HEK293 (cell line): ENCODE measurements around the gene HDAC7.

Experiments used
- CTCF ChIA-PET: fragments of 350-600 bp; formaldehyde crosslinking; extraction: SDS; loops from one replicate; lab custom pipeline; 2021; ENCODE audit warnings: antibody characterized with exemption; lab: Yijun Ruan, JAX
- POLR2A ChIA-PET: fragments of 300-600 bp; formaldehyde crosslinking; extraction: SDS; loops from one replicate; lab custom pipeline; 2020; ENCODE audit warnings: antibody characterized with exemption, inconsistent platforms; lab: Yijun Ruan, JAX
- H3K27ac ChIP-seq: fragments of 200-500 bp; sonication (Bioruptor generic); 2 replicates; pipeline ENCODE4 v1.5.1; 2014; ENCODE audit warnings: low read depth, low read length, control low read depth, inconsistent platforms; ENCODE audit errors: extremely low read depth
- H3K36me3 ChIP-seq, 2 experiments: fragments of 200-500 bp in 1 of 2; sonication (Bioruptor generic) in 1 of 2; 1 replicate in 1 of 2; 2 replicates in 1 of 2; pipeline ENCODE4 v1.5.1; 2014 to 2017; ENCODE audit warnings: inconsistent platforms in 2 of 2, low read length in 2 of 2; ENCODE audit not compliant: control insufficient read depth in 2 of 2, insufficient read depth in 1 of 2
- H3K4me1 ChIP-seq: fragments of 200-500 bp; sonication (Bioruptor generic); 2 replicates; pipeline ENCODE4 v1.5.1; 2014; ENCODE audit warnings: mild to moderate bottlenecking, low read length, inconsistent platforms; ENCODE audit not compliant: control insufficient read depth, insufficient read depth
- H3K4me3 ChIP-seq: 2 replicates; pipeline ENCODE4 v1.5.1; 2011; ENCODE audit warnings: low read depth, mild to moderate bottlenecking, control low read depth, low read length, moderate library complexity
- H3K9me3 ChIP-seq: fragments of 200-500 bp; sonication (Bioruptor generic); 2 replicates; pipeline ENCODE4 v1.5.1; 2014; ENCODE audit warnings: low read depth, low read length, inconsistent platforms; ENCODE audit not compliant: control insufficient read depth, insufficient read depth
- BCL6B ChIP-seq: fragments of 450-650 bp; formaldehyde crosslinking; IDR thresholded peaks from 2 replicates; pipeline ENCODE4 v1.5.1; 2017; ENCODE audit warnings: missing biosample characterization, missing genetic modification characterization
- GLIS1 ChIP-seq: fragments of 450-650 bp; formaldehyde crosslinking; IDR thresholded peaks from 2 replicates; pipeline ENCODE4 v1.5.1; 2016; ENCODE audit warnings: missing biosample characterization, missing genetic modification characterization
- HOXC10 ChIP-seq: sonication (generic); formaldehyde crosslinking; IDR thresholded peaks from 2 replicates; pipeline ENCODE4 v1.8.1; 2023; ENCODE audit warnings: mild to moderate bottlenecking, missing genetic modification reagents
- KLF9 ChIP-seq: fragments of 450-650 bp; formaldehyde crosslinking; IDR thresholded peaks from 2 replicates; pipeline ENCODE4 v1.5.1; 2016; ENCODE audit warnings: missing biosample characterization, missing genetic modification characterization, low read depth
- PATZ1 ChIP-seq: fragments of 450-650 bp; formaldehyde crosslinking; IDR thresholded peaks from 2 replicates; pipeline ENCODE4 v1.5.1; 2016; ENCODE audit warnings: missing biosample characterization, missing genetic modification characterization
- ZBTB11 ChIP-seq: fragments of 450-650 bp; formaldehyde crosslinking; conservative IDR thresholded peaks from 2 replicates; pipeline ENCODE4 v1.5.1; 2016; ENCODE audit warnings: low read depth, missing biosample characterization, missing genetic modification characterization
- ZFP37 ChIP-seq: fragments of 450-650 bp; formaldehyde crosslinking; IDR thresholded peaks from 2 replicates; pipeline ENCODE4 v1.5.1; 2016; ENCODE audit warnings: missing biosample characterization, missing genetic modification characterization
- ZNF133 ChIP-seq: fragments of 450-650 bp; formaldehyde crosslinking; IDR thresholded peaks from 2 replicates; pipeline ENCODE4 v1.5.1; 2016; ENCODE audit warnings: missing biosample characterization, missing genetic modification characterization
- ZNF155 ChIP-seq: fragments of 450-650 bp; formaldehyde crosslinking; IDR thresholded peaks from 2 replicates; pipeline ENCODE4 v1.5.1; 2016; ENCODE audit warnings: missing biosample characterization, missing genetic modification characterization
- ZNF174 ChIP-seq: fragments of 450-650 bp; formaldehyde crosslinking; IDR thresholded peaks from 2 replicates; pipeline ENCODE4 v1.5.0; 2017; ENCODE audit warnings: missing biosample characterization, mild to moderate bottlenecking, missing genetic modification characterization
- ZNF184 ChIP-seq: fragments of 450-650 bp; IDR thresholded peaks from 2 replicates; pipeline ENCODE4 v1.5.1; 2018; ENCODE audit warnings: missing biosample characterization, mild to moderate bottlenecking, missing genetic modification characterization
- ZNF221 ChIP-seq: fragments of 450-650 bp; formaldehyde crosslinking; IDR thresholded peaks from 2 replicates; pipeline ENCODE4 v1.5.1; 2017; ENCODE audit warnings: missing biosample characterization, missing genetic modification characterization, borderline replicate concordance
- ZNF280C ChIP-seq: fragments of 450-650 bp; formaldehyde crosslinking; IDR thresholded peaks from 2 replicates; pipeline ENCODE4 v1.5.1; 2016; ENCODE audit warnings: missing biosample characterization, missing genetic modification characterization
- ZNF341 ChIP-seq: fragments of 450-650 bp; formaldehyde crosslinking; IDR thresholded peaks from 2 replicates; pipeline ENCODE4; 2016; ENCODE audit warnings: low read depth, missing biosample characterization, missing genetic modification characterization
- ZNF488 ChIP-seq: fragments of 450-650 bp; formaldehyde crosslinking; IDR thresholded peaks from 2 replicates; pipeline ENCODE4 v1.5.1; 2016; ENCODE audit warnings: missing biosample characterization, missing genetic modification characterization
- ZNF521 ChIP-seq: fragments of 450-650 bp; formaldehyde crosslinking; IDR thresholded peaks from 2 replicates; pipeline ENCODE4 v1.5.1; 2017; ENCODE audit warnings: missing biosample characterization, mild to moderate bottlenecking, missing genetic modification characterization
- ZNF530 ChIP-seq: fragments of 450-650 bp; formaldehyde crosslinking; IDR thresholded peaks from 2 replicates; pipeline ENCODE4 v1.5.1; 2016; ENCODE audit warnings: low read depth, missing biosample characterization, missing genetic modification characterization
- ZNF555 ChIP-seq: fragments of 450-650 bp; formaldehyde crosslinking; conservative IDR thresholded peaks from 2 replicates; pipeline ENCODE4 v1.5.1; 2017; ENCODE audit warnings: missing biosample characterization, mild to moderate bottlenecking, missing genetic modification characterization, inconsistent platforms
- ZNF791 ChIP-seq: fragments of 450-650 bp; formaldehyde crosslinking; IDR thresholded peaks from 2 replicates; pipeline ENCODE4 v1.5.1; 2016; ENCODE audit warnings: missing biosample characterization, missing genetic modification characterization
- ZSCAN4 ChIP-seq: fragments of 450-650 bp; formaldehyde crosslinking; IDR thresholded peaks from 2 replicates; pipeline ENCODE4 v1.5.1; 2017; ENCODE audit warnings: missing biosample characterization, missing genetic modification characterization

Gene HDAC7

GRCh38 chr12:47736216-47736615 lies 83.5 kb downstream of the HDAC7 start:
- ChIA-PET POLR2A (interaction anchor here (0.8 to 1.4 kb wide), 3 partner anchors 30 to 946 kb away, joined by 3 to 4 read pairs (median 3); partner anchors contain the start of genes KANSL2 and RPAP3), CTCF (interaction anchor here (1.2 to 13.5 kb wide), 3 partner anchors 9 to 102 kb away, joined by 4 to 784 read pairs (median 9); partner anchors contain the start of gene SLC48A1)
- no peak for TF ChIP-seq BCL6B (tag by site-specific recombination)
- TF ChIP-seq ZFP37: no peak
- no peak for TF ChIP-seq ZNF174 (tag by site-specific recombination)
- no peak for TF ChIP-seq ZNF530 (tag by site-specific recombination)
- no peak for TF ChIP-seq GLIS1
- no peaks in the 10 kb centered on the region for H3K9me3 ChIP-seq
- no peaks in the 10 kb centered on the region for H3K36me3 ChIP-seq
- no peak overlapping the region for H3K4me3 ChIP-seq
- no peak overlapping the region for H3K27ac ChIP-seq
- no peaks in the 10 kb centered on the region for H3K4me1 ChIP-seq

- TF ChIP-seq ZNF221 (tag by site-specific recombination): no peak
- no peak for TF ChIP-seq ZNF521
- TF ChIP-seq PATZ1: no peak
- no peak for TF ChIP-seq ZNF555 (tag by site-specific recombination)
- no peak for TF ChIP-seq ZNF155
- no peak for TF ChIP-seq ZNF341
- TF ChIP-seq ZSCAN4 (tag by site-specific recombination): no peak
- TF ChIP-seq ZBTB11 (tag by site-specific recombination): no peak
- no peak for TF ChIP-seq ZNF791 (tag by site-specific recombination)
- no peak for TF ChIP-seq ZNF488
- no peak for TF ChIP-seq KLF9 (tag by site-specific recombination)
- TF ChIP-seq ZNF280C (tag by site-specific recombination): no peak
- no peak for TF ChIP-seq ZNF133 (tag by site-specific recombination)
- no peak for TF ChIP-seq ZNF184
- no peak for TF ChIP-seq HOXC10 (CRISPR knock-in tag)
- CTCF ChIA-PET: interaction anchor here (1.2 to 13.5 kb wide), 3 partner anchors 9 to 103 kb away, joined by 4 to 784 read pairs (median 9); partner anchors contain the start of gene SLC48A1
- H3K9me3 ChIP-seq: no peaks in the 10 kb centered on the region
- H3K4me1 ChIP-seq: no peaks in the 10 kb centered on the region
- no peak overlapping the region for H3K27ac ChIP-seq
- H3K4me3 ChIP-seq: no peak overlapping the region
- H3K36me3 ChIP-seq: no peaks in the 10 kb centered on the region
- POLR2A ChIA-PET: interaction anchor here (1.0 kb wide), 1 partner anchor 947 kb away, joined by 3 read pairs; the partner anchor contains the start of gene KANSL2
Observed at GRCh38 chr12:47735649-47736048, 84.1 kb downstream of the HDAC7 start.
